Panc1 (cell line): Measurements from ENCODE around the gene DNM3. TPM values are rescaled to one million over a fixed set of nuclear protein-coding genes. Genes with fewer than 3 reads are reported as not detected.

Experiments used
- ATAC-seq: fragments of 200-7000 bp; cut with Tn5 transposase; 2 replicates; pipeline ENCODE4 v1.9.1; 2020; ENCODE audit warnings: mild to moderate bottlenecking, moderate library complexity
- BruUV-seq: library from RNA; stranded (reverse); fragments of 400-500 nt; replicated peaks from 2 replicates; lab custom pipeline; 2021; lab: Mats Ljungman, UMichigan
- CTCF ChIA-PET: fragments of 300-600 bp; sonication (Branson Sonifier 250); formaldehyde crosslinking; loops from one replicate; lab custom pipeline; 2022; ENCODE audit warnings: antibody characterized with exemption; lab: Charles Lee
- POLR2A ChIA-PET: fragments of 300-600 bp; sonication (Branson Sonifier 250); formaldehyde crosslinking; loops from one replicate; lab custom pipeline; 2022; ENCODE audit warnings: antibody characterized with exemption; lab: Charles Lee
- DNase-seq: peaks from one replicate; pipeline ENCODE4 v3.0.0-alpha.2; 2010; ENCODE audit warnings: low read depth, low spot score
- H3K27ac ChIP-seq: 2 replicates; pipeline ENCODE4 v1.5.1; 2011; ENCODE audit warnings: mild to moderate bottlenecking, low read length, inconsistent platforms
- H3K27me3 ChIP-seq: fragments of 200-500 bp; sonication (Bioruptor generic); 2 replicates; pipeline ENCODE4 v1.6.0; 2014; ENCODE audit warnings: low read length, inconsistent platforms; ENCODE audit not compliant: control insufficient read depth, insufficient read depth
- H3K36me3 ChIP-seq: fragments of 200-500 bp; sonication (Bioruptor generic); 2 replicates; pipeline ENCODE4 v1.5.1; 2014; ENCODE audit warnings: inconsistent platforms, mild to moderate bottlenecking, low read length, moderate library complexity; ENCODE audit not compliant: control insufficient read depth, insufficient read depth
- H3K4me1 ChIP-seq: 2 replicates; pipeline ENCODE4 v1.5.1; 2011; ENCODE audit warnings: inconsistent platforms, mild to moderate bottlenecking, low read length, moderate library complexity; ENCODE audit not compliant: control insufficient read depth, insufficient read depth
- H3K4me3 ChIP-seq, 2 experiments: 2 replicates each; pipeline ENCODE4 v1.5.1; 2011 to 2012; ENCODE audit warnings: low read depth in 2 of 2, low read length in 2 of 2, mild to moderate bottlenecking in 2 of 2, inconsistent platforms in 1 of 2, moderate library complexity in 1 of 2
- H3K9me3 ChIP-seq: fragments of 200-500 bp; sonication (Bioruptor generic); 2 replicates; pipeline ENCODE4 v1.5.1; 2014; ENCODE audit warnings: low read depth, mild to moderate bottlenecking, inconsistent platforms, low read length, moderate library complexity; ENCODE audit not compliant: control insufficient read depth, insufficient read depth
- CTCF ChIP-seq: fragments of 450-650 bp; IDR thresholded peaks from 2 replicates; pipeline ENCODE4 v1.5.1; 2017; ENCODE audit warnings: mild to moderate bottlenecking
- POLR2AphosphoS5 ChIP-seq: IDR thresholded peaks from 2 replicates; pipeline ENCODE4 v1.6.1; 2012; ENCODE audit warnings: mild to moderate bottlenecking, low read depth, low read length, moderate library complexity
- REST ChIP-seq, 2 experiments: IDR thresholded peaks; 2 replicates each; pipeline ENCODE4 v1.6.1; 2011 to 2012; ENCODE audit warnings: low read depth in 2 of 2, control low read depth in 1 of 2, low read length in 1 of 2, mild to moderate bottlenecking in 1 of 2, moderate library complexity in 1 of 2; ENCODE audit not compliant: insufficient read depth in 1 of 2
- SIN3A ChIP-seq: IDR thresholded peaks from 2 replicates; pipeline ENCODE4 v1.6.1; 2012; ENCODE audit warnings: low read depth, mild to moderate bottlenecking, low read length, moderate library complexity, borderline replicate concordance; ENCODE audit not compliant: insufficient read depth
- TCF7L2 ChIP-seq: IDR thresholded peaks from 2 replicates; pipeline ENCODE4 v1.6.1; 2011; ENCODE audit warnings: mild to moderate bottlenecking, low read depth, low read length, inconsistent platforms
- in situ Hi-C: cut with HindIII; loops from 2 replicates; pipeline ENCODE4 v1.10.0; 2016; ENCODE audit warnings: low sequenced_read_pairs, low pct_unique_long_range_greater_than_20kb
- intact Hi-C: fragments of 100-400 bp; cut with micrococcal nuclease; formaldehyde crosslinking; loops from one replicate; pipeline ENCODE4 v1.10.0; 2022; ENCODE audit not compliant: unreplicated experiment
- total RNA-seq: library from RNA; stranded (reverse); gene quantifications from one replicate; pipeline ENCODE4 v1.2.1, GENCODE V29; 2021; ENCODE audit not compliant: unreplicated experiment

DNM3 gene
- total RNA-seq, 1 experiment from 2014 or later: 0.46 TPM

GRCh38 chr1:172345077-172345476 lies 503.8 kb downstream of the DNM3 start:
- ChIA-PET POLR2A (no interaction called here), CTCF (no interaction called here)
- ATAC-seq (no peak), DNase-seq (no peak)
- H3K4me1 ChIP-seq: peaks cover 15% of the 10 kb centered on the region
- no peak for TF ChIP-seq CTCF
- TF ChIP-seq REST (IDR thresholded peaks at IDR 0.05; ENCODE audit: insufficient read depth in 1 of 2, low read depth in 2 of 2, low read length in 1 of 2): no peak
- no peak for TF ChIP-seq TCF7L2
- intact Hi-C loops: no loop called here
- H3K36me3 ChIP-seq: no peaks in the 10 kb centered on the region
- no peaks in the 10 kb centered on the region for H3K27me3 ChIP-seq
- no peak overlapping the region for H3K4me3 ChIP-seq
- in situ Hi-C loops: no loop called here
- peak overlapping the region; percentile 95; the same call in 1 of the 2 replicates for H3K27ac ChIP-seq
- no TSS peak for BruUV-seq
- H3K9me3 ChIP-seq: peaks cover 29% of the 10 kb centered on the region

GRCh38 chr1:172347416-172347815 lies 506.1 kb downstream of the DNM3 start:
- TF ChIP-seq TCF7L2 (no peak), REST (IDR thresholded peaks at IDR 0.05; ENCODE audit: insufficient read depth in 1 of 2, low read depth in 2 of 2, low read length in 1 of 2) (no peak), POLR2AphosphoS5 (no peak), CTCF (no peak), SIN3A (no peak)
- intact Hi-C loops (no loop called here), in situ Hi-C loops (no loop called here)
- DNase-seq (no peak), ATAC-seq (no peak)
- no peaks in the 10 kb centered on the region for H3K36me3 ChIP-seq
- no peak overlapping the region for H3K4me3 ChIP-seq
- H3K4me1 ChIP-seq: peaks cover 26% of the 10 kb centered on the region
- no TSS peak for BruUV-seq
- peak overlapping the region; percentile 95; the same call in 1 of the 2 replicates for H3K27ac ChIP-seq
- POLR2A ChIA-PET: no interaction called here
- CTCF ChIA-PET: no interaction called here
- H3K9me3 ChIP-seq: peaks cover 29% of the 10 kb centered on the region
- no peaks in the 10 kb centered on the region for H3K27me3 ChIP-seq
